ENCODE results near the gene COLEC12. TPM values are rescaled to one million over a fixed set of nuclear protein-coding genes. Genes with fewer than 3 reads are reported as not detected.

Gene COLEC12
- total RNA-seq, 6 experiments from 2014 or later: 0.05 to 0.21 (median 0.15) TPM; not detected in 1

GRCh38 chr18:497688-498087 lies 2.8 kb downstream of the COLEC12 start:
- no peak for DNase-seq
- no peak overlapping the region for H3K27ac Mint-ChIP-seq
- peaks cover 27% of the 10 kb centered on the region for H3K27me3 Mint-ChIP-seq (ENCODE audit: insufficient read depth)
- no peaks in the 10 kb centered on the region for H3K36me3 Mint-ChIP-seq (ENCODE audit: low read depth)
- H3K9me3 Mint-ChIP-seq: no peaks in the 10 kb centered on the region
- peaks cover 14% of the 10 kb centered on the region for H3K4me1 Mint-ChIP-seq (ENCODE audit: low read depth)
- no peak for TF ChIP-seq CTCF (IDR thresholded peaks at IDR 0.05)
- no peak overlapping the region for H3K4me3 Mint-ChIP-seq

DNA sequence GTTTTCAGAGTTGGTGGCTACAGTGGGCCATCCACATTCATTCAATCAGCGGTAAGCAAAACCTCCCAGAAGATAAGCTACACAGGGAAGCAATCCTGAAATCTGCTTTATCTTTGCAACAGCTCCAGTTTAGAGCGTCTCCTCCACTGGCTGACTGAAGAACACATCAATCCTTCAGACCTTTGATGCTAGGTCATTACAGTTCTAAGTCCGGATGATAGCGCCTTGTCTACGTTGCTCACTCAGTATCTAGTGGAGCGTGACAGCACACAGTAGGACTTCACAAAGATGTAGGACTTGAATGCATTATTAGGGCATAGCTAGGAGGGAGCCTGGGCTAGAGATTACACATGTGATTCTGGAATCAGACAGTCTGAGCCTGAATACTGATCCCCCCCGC lies 5.0 kb downstream of the COLEC12 start:
- TF ChIP-seq CTCF (IDR thresholded peaks at IDR 0.05): no peak
- H3K4me1 Mint-ChIP-seq (ENCODE audit: low read depth): peaks cover 14% of the 10 kb centered on the region
- H3K36me3 Mint-ChIP-seq (ENCODE audit: low read depth): no peaks in the 10 kb centered on the region

GRCh38 chr18:495017-495416 lies 5.5 kb downstream of the COLEC12 start:
- no peak overlapping the region for H3K27ac Mint-ChIP-seq
- peaks cover 30% of the 10 kb centered on the region for H3K27me3 Mint-ChIP-seq (ENCODE audit: insufficient read depth)
- TF ChIP-seq CTCF (IDR thresholded peaks at IDR 0.05): no peak
- no peak overlapping the region for H3K4me3 Mint-ChIP-seq
- H3K4me1 Mint-ChIP-seq (ENCODE audit: low read depth): peaks cover 18% of the 10 kb centered on the region
- H3K36me3 Mint-ChIP-seq (ENCODE audit: low read depth): no peaks in the 10 kb centered on the region
- DNase-seq: no peak
- no peaks in the 10 kb centered on the region for H3K9me3 Mint-ChIP-seq

More for the DNA sequence above, 5.0 kb downstream of the COLEC12 start:
- no peak overlapping the region for H3K27ac Mint-ChIP-seq
- H3K4me3 Mint-ChIP-seq: no peak overlapping the region
- no peak for DNase-seq
- no peaks in the 10 kb centered on the region for H3K9me3 Mint-ChIP-seq
- peaks cover 26% of the 10 kb centered on the region for H3K27me3 Mint-ChIP-seq (ENCODE audit: insufficient read depth)

GRCh38 chr18:493986-494983 lies 6.2 kb downstream of the COLEC12 start:
- Mint-ChIP-seq H3K36me3 (ENCODE audit: low read depth) (no peaks in the 10 kb centered on the region), H3K27me3 (ENCODE audit: insufficient read depth) (peaks cover 29% of the 10 kb centered on the region), H3K4me1 (ENCODE audit: low read depth) (peaks cover 18% of the 10 kb centered on the region), H3K27ac (no peak overlapping the region), H3K4me3 (no peak overlapping the region), H3K9me3 (no peaks in the 10 kb centered on the region)
- no peak for DNase-seq
- no peak for TF ChIP-seq CTCF (IDR thresholded peaks at IDR 0.05)

DNA sequence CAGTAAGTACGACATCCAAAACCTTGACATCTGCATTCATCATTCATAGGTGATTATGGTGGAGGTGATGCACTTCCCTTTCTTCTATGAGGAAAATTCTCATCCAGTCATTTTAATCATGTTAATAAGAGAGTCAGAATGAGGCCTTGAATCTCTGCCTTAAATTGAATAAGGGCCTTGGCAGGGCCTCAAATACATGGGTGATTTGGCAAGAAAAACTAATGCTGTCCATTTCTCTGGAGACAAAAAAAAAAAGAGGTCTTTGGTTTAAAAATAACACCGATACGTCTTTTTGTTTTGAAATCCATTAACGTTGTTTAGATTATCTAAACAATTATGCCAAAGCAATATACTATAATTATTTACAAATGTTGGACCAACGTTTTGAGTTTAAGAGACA lies 8.1 kb downstream of the COLEC12 start:
- H3K4me3 Mint-ChIP-seq: no peak overlapping the region
- peaks cover 23% of the 10 kb centered on the region for H3K27me3 Mint-ChIP-seq (ENCODE audit: insufficient read depth)
- H3K9me3 Mint-ChIP-seq: no peaks in the 10 kb centered on the region
- TF ChIP-seq CTCF (IDR thresholded peaks at IDR 0.05): no peak
- H3K36me3 Mint-ChIP-seq (ENCODE audit: low read depth): no peaks in the 10 kb centered on the region
- no peak for DNase-seq
- peaks cover 29% of the 10 kb centered on the region for H3K4me1 Mint-ChIP-seq (ENCODE audit: low read depth)
- H3K27ac Mint-ChIP-seq: no peak overlapping the region
